ENCODE data around the gene FUS. TPM values are rescaled to one million over a fixed set of nuclear protein-coding genes. Genes with fewer than 3 reads are reported as not detected.

FUS gene
- total and polyA plus RNA-seq, 12 donors = 12.7 to 536 (median 148) TPM

DNA sequence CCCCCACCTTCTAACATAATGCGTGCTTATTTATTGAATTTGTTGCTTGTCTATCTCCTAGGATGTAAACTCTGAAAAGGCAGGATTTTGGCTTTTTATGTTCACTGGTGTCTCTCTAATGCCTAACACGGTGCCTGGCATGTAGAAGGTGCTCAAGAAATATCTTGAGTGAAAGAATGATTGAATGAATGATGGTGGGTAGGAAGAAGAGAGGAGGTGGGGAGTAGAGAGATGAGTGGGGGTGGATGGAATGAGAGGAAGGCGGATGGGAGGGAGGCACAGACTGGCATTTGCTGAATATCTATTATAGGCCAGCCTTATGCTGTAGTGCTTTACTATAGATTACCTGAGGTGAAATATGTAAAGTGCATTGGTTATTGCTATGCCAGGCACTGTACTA is 32.4 kb upstream of the FUS start:
- Histone ChIP-seq H3K27ac (no peak overlapping the region), H3K4me3 (no peak overlapping the region), H3K4me1 (replicated peaks in 1 of 2) (peaks cover 3 to 4% of the 10 kb centered on the region in 2 donors), H3K27me3 (peaks cover 11% of the 10 kb centered on the region), H3K9me3 (replicated peaks in 1 of 3) (no peaks in the 10 kb centered on the region), H3K36me3 (replicated peaks in 1 of 2) (no peaks in the 10 kb centered on the region)
- TF ChIP-seq, protein P1, sequence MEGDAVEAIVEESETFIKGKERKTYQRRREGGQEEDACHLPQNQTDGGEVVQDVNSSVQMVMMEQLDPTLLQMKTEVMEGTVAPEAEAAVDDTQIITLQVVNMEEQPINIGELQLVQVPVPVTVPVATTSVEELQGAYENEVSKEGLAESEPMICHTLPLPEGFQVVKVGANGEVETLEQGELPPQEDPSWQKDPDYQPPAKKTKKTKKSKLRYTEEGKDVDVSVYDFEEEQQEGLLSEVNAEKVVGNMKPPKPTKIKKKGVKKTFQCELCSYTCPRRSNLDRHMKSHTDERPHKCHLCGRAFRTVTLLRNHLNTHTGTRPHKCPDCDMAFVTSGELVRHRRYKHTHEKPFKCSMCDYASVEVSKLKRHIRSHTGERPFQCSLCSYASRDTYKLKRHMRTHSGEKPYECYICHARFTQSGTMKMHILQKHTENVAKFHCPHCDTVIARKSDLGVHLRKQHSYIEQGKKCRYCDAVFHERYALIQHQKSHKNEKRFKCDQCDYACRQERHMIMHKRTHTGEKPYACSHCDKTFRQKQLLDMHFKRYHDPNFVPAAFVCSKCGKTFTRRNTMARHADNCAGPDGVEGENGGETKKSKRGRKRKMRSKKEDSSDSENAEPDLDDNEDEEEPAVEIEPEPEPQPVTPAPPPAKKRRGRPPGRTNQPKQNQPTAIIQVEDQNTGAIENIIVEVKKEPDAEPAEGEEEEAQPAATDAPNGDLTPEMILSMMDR (IDR thresholded peaks at IDR 0.05) = no peak
- TF ChIP-seq POLR2A (IDR thresholded peaks at IDR 0.05) = no peak
- intact Hi-C loops (cut with DNase I) = loop anchor here (10.0 kb wide), 2 partner anchors 63 to 163 kb away; partner anchors contain the start of genes HSD3B7 (in 1 of the 2) and PRSS53 (in 1 of the 2)
- WGBS, 4 donors = 84 to 96% (median 91%) methylated on average over 3 of the region's 3 CpGs
- DNase-seq = no peak

DNA sequence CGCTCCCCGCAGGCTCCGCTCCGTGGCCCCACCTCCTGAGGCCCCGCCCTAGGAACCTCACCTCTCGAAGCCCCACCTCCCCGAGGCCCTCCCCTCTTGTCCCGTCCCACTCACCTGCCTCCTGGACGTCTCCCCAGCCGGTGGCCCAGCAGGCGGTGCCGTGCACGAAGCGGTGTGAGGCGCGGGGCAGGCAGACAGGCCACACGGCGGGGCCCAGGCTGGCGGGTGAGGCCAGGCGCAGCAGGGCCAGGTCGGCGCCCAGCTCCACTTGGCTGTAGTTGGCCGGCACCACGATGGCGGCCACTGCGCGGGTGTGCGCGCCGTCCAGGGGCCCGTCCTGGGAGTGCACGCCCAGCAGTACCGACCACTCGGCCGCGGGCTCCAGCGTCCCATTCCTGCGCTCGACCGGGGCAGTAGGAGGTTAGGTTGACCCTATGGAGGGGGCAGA is 31.6 kb upstream of the FUS start:
- no peak for DNase-seq
- TF ChIP-seq, protein P1 (IDR thresholded peaks at IDR 0.05) = no peak
- TF ChIP-seq POLR2A (IDR thresholded peaks at IDR 0.05) = no peak
- no peaks in the 10 kb centered on the region for H3K36me3 ChIP-seq (replicated peaks in 1 of 2)
- intact Hi-C loops (cut with DNase I) = loop anchor here (10.0 kb wide), 2 partner anchors 64 to 164 kb away; partner anchors contain the start of genes HSD3B7 (in 1 of the 2) and PRSS53 (in 1 of the 2)
- H3K4me3 ChIP-seq = no peak overlapping the region
- H3K4me1 ChIP-seq (replicated peaks in 1 of 2) = no peaks in the 10 kb centered on the region
- H3K27ac ChIP-seq = no peak overlapping the region
- peaks cover 11% of the 10 kb centered on the region for H3K27me3 ChIP-seq
- H3K9me3 ChIP-seq (replicated peaks in 1 of 3) = no peaks in the 10 kb centered on the region
- 16 to 28% (median 20%) methylated on average over 9 to 40 of the region's 40 CpGs for WGBS, 4 donors

DNA sequence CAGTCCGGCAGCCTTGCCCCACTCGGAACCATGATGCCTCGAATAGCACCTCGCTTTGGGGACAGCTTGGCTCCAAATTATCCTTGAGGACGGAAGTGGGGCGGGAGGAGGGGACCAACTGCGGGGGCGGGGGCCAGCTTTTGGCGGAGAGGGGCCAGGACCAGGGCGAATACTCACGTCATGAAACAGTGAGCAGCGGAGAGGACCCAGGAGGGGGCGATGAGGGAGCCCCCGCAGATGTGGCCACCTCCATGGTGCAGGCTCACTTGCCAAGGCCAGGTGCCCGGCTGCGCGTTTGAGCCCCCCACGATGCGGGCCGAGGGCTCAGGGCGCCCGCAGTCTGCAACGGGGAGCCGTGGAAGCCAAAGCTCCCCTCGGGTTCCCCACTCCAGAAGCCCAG is 31.0 kb upstream of the FUS start:
- WGBS, 4 donors = 59 to 87% (median 76%) methylated on average over 5 to 25 of the region's 25 CpGs
- TF ChIP-seq POLR2A (IDR thresholded peaks at IDR 0.05) = no peak
- TF ChIP-seq, protein P1 (IDR thresholded peaks at IDR 0.05) = no peak
- Histone ChIP-seq H3K27me3 (peaks cover 11% of the 10 kb centered on the region), H3K36me3 (replicated peaks in 1 of 2) (no peaks in the 10 kb centered on the region), H3K27ac (no peak overlapping the region), H3K9me3 (replicated peaks in 1 of 3) (no peaks in the 10 kb centered on the region), H3K4me3 (no peak overlapping the region), H3K4me1 (replicated peaks in 1 of 2) (no peaks in the 10 kb centered on the region)
- intact Hi-C loops (cut with DNase I) = loop anchor here (10.0 kb wide), 2 partner anchors 64 to 164 kb away; partner anchors contain the start of genes HSD3B7 (in 1 of the 2) and PRSS53 (in 1 of the 2)
- no peak for DNase-seq

DNA sequence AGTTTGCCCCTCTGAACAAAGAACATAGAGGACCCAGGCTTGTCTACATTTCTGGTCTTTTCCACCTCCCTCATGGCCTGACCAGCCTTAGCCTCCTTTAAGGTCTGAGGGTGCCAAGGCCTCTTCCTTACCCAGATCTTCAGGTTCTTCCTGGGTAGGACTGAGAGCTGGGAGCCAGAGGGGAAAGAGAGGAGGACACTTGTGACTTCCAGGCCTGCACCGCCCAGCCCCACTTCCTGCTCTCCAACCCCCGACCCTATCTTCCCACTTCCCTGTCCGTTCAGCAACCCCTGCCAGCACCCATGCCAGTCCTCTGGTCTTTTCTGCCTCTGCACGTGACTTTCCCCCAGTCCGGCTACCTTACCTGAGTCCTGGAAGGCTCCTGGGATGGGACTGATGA is 30.6 kb upstream of the FUS start:
- Histone ChIP-seq H3K4me3 (no peak overlapping the region), H3K9me3 (replicated peaks in 1 of 3) (no peaks in the 10 kb centered on the region), H3K36me3 (replicated peaks in 1 of 2) (no peaks in the 10 kb centered on the region), H3K27me3 (peaks cover 11% of the 10 kb centered on the region), H3K4me1 (replicated peaks in 1 of 2) (no peaks in the 10 kb centered on the region), H3K27ac (peak overlapping the region in 2 of 5 donors; percentile 34 to 52)
- intact Hi-C loops (cut with DNase I) = loop anchor here (10.0 kb wide), 2 partner anchors 65 to 165 kb away; partner anchors contain the start of genes HSD3B7 (in 1 of the 2) and PRSS53 (in 1 of the 2)
- TF ChIP-seq POLR2A (IDR thresholded peaks at IDR 0.05) = no peak
- TF ChIP-seq, protein P1 (IDR thresholded peaks at IDR 0.05) = no peak
- DNase-seq = no peak
- WGBS, 4 donors = 51 to 78% (median 66%) methylated on average over 5 of the region's 5 CpGs

Measured in adrenal gland (tissue), 12 donors.